GM18519 (cell line): ENCODE data around the gene ST6GALNAC5.

Source experiments
- ATAC-seq: cut with Tn5 transposase; IDR thresholded peaks from one replicate; pipeline ENCODE4 v1.9.1; 2021; ENCODE audit warnings: mild to moderate bottlenecking, moderate library complexity; ENCODE audit not compliant: unreplicated experiment, low FRiP score

The ST6GALNAC5 gene

GRCh38 chr1:76998582-76999223 is 131.4 kb downstream of the ST6GALNAC5 start:
- no peak for ATAC-seq

GRCh38 chr1:77007675-77008074 is 140.4 kb downstream of the ST6GALNAC5 start:
- ATAC-seq: no peak

GRCh38 chr1:77010937-77011336 is 143.7 kb downstream of the ST6GALNAC5 start:
- no peak for ATAC-seq

- ATAC-seq: no peak
These were observed 144.8 kb downstream of the ST6GALNAC5 start for GRCh38 chr1:77012066-77012465.

- ATAC-seq: no peak
These were observed 147.0 kb downstream of the ST6GALNAC5 start for GRCh38 chr1:77014073-77014788.

GRCh38 chr1:77015748-77016341 is 148.6 kb downstream of the ST6GALNAC5 start:
- no peak for ATAC-seq

- no peak for ATAC-seq
These were observed 149.2 kb downstream of the ST6GALNAC5 start for GRCh38 chr1:77016386-77016985.

- ATAC-seq: no peak
These were observed 151.0 kb downstream of the ST6GALNAC5 start for GRCh38 chr1:77018311-77018710.

GRCh38 chr1:77018761-77019160 is 151.5 kb downstream of the ST6GALNAC5 start:
- ATAC-seq: no peak

GRCh38 chr1:77021732-77022131 is 154.5 kb downstream of the ST6GALNAC5 start:
- ATAC-seq: no peak

- no peak for ATAC-seq
These were observed 157.2 kb downstream of the ST6GALNAC5 start for GRCh38 chr1:77024500-77024899.

- ATAC-seq: no peak
These were observed 158.3 kb downstream of the ST6GALNAC5 start for GRCh38 chr1:77025599-77025998.

GRCh38 chr1:77026135-77026534 is 158.9 kb downstream of the ST6GALNAC5 start:
- no peak for ATAC-seq

- ATAC-seq: no peak
These were observed 159.4 kb downstream of the ST6GALNAC5 start for GRCh38 chr1:77026640-77027039.

- no peak for ATAC-seq
These were observed 160.6 kb downstream of the ST6GALNAC5 start for GRCh38 chr1:77027847-77028246.

GRCh38 chr1:77030401-77031105 is 163.3 kb downstream of the ST6GALNAC5 start:
- ATAC-seq: no peak

- no peak for ATAC-seq
These were observed 163.9 kb downstream of the ST6GALNAC5 start for GRCh38 chr1:77031106-77031662.

GRCh38 chr1:77036560-77036959 is 169.3 kb downstream of the ST6GALNAC5 start:
- no peak for ATAC-seq

- ATAC-seq: no peak
These were observed 169.8 kb downstream of the ST6GALNAC5 start for GRCh38 chr1:77037038-77037437.

- no peak for ATAC-seq
These were observed 170.7 kb downstream of the ST6GALNAC5 start for GRCh38 chr1:77038000-77038399.
